ENCODE data around the gene RAD50.
"Not testable (repeated sequence)": the region's sequence is repeated elsewhere in the genome, so short reads cannot be mapped to it uniquely, and the experiment has no call there.

The RAD50 gene

DNA sequence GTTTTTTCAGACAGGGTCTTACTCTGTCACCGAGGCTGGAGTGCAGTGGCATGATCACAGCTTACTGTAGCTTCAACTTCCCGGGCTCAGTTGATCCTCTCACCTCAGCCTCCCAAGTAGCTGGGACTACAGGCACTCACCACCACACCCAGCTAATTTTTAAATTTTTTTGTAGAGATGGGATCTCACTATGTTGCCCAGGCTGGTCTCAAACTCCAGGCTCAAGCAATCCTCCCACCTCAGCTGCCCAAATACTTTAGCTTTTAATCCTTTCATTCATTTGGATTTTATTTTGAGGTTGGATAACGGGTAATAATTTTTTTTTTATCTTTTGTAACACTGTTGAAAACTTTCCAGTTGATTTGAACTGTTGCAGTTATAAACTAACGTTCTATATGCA, 76.8 kb downstream of the RAD50 start:
- not testable (repeated sequence) for DNase-seq (ENCODE audit: low read depth, low spot score)

DNA sequence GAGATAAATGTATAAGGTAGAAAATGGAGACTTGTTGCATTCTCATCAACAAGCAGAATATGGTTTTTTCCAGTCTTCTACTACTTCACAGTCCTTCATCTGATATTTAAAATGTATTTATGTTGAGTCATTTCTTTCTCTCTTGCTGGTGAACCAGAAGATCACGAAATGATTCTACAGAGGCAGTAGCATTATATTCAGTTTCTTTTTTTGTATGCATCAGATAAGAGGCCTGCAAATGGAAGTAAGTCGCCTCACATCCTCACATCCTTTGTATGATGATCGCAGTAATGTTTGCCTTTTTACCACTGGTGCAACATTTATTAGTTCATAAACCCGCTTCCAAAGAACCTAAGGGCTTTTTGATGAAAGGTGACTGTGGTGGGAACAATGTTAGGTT, 79.1 kb downstream of the RAD50 start:
- DNase-seq (ENCODE audit: low read depth, low spot score), result no peak

DNA sequence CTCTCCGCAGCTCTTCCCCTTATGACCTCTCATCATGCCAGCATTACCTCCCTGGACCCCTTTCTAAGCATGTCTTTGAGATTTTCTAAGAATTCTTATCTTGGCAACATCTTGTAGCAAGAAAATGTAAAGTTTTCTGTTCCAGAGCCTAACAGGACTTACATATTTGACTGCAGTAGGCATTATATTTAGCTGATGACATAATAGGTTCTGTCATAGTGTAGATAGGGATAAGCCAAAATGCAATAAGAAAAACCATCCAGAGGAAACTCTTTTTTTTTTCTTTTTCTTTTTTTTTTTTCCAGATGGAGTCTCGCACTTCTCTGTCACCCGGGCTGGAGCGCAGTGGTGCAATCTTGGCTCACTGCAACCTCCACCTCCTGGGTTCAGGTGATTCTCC, 80.5 kb downstream of the RAD50 start:
- DNase-seq (ENCODE audit: low read depth, low spot score), result no peak

DNA sequence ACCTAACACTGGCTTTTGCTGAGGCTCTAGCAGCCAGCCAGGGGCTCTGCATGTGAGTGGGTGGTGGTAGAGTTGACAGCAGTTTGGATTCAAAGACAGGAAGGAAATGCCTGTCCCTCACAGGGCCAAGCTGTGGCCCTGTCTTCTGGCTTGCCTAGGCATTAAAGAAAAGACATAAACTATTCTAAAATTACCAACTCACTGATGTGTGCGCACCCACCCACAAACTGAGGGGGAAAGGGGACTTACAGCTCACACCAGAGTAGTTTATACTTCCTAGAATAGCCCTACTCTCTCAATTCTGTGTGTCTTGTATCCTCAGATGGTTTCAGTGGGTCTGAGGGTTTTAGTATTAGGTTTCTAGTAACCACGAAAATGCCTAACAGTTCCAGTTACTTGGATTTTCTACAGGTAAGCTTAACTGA, 82.9 kb downstream of the RAD50 start:
- no peak for DNase-seq (ENCODE audit: low read depth, low spot score)

DNA sequence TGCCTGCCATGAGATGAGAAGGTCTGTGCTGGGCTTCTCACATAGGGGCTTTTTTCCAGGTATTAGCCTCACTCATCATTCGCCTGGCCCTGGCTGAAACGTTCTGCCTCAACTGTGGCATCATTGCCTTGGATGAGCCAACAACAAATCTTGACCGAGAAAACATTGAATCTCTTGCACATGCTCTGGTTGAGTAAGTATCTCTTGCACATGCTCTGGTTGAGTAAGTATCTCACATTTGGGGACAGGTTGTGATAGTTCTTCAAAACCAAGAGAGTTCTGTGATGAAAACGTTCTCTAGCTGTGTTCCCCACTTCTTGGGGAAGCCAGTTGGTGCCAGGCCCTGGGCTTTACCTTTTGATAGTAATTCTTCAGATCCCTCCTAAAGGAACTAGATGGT, 83.8 kb downstream of the RAD50 start:
- no peak for DNase-seq (ENCODE audit: low read depth, low spot score)

DNA sequence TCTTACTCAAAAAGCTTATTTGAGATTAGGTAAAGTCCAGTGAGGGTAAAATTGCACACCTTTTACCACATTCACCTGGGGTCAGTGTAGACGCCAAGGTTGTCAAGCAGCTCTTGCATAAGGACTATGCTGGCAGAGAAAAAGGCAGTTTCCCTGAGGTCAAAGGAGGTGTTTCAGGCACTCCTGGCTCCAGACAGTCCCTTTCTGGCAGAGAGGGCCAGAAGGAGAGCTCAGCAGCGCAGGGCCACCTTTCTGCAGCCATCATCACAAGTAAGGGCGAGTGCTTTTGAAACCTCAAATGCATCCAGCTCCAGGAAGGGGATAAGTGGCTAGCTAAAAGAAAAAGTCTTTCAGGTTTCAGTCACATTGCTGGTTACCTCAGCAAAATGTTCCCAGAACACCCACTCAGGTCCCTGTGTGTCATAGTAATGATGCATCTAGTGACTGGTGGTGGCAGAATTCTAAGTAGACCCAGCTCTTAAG, 84.5 kb downstream of the RAD50 start:
- DNase-seq (ENCODE audit: low read depth, low spot score), result no peak

DNA sequence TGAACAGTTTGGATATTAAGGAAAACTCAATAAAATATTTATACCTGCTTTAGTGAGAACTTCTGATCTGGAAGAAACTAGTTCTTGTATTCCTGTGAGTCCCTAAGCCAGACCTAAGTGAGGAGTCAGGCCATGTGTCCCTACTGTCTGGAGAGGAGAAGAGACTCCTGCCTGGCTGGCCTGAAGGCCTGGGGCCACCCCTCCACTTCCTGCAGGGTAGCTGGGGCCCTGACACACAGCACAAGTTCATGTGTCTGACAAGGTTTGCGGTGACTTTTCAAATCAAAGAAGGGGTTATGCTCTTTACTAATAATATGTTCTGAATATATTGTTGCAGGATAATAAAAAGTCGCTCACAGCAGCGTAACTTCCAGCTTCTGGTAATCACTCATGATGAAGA, 85.1 kb downstream of the RAD50 start:
- DNase-seq (ENCODE audit: low read depth, low spot score), result no peak

DNA sequence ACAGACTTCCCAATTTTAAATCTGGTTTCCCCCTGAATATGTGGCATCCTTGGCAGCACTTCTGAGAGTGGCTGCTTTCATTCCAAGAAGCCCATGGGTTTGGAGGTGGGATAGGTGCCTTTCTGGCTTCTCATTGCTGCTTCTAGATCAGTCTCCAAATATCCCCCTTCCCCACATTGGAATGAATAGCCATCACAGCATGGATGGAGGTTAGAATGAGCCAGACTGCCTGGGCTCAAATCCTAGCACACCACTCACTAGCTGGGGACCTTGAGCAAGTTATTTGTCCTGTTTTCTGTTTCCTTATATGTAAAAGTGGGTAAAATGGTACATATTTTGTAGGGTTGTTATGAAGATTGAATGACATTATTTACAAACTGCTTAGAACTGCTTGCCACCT, 87.4 kb downstream of the RAD50 start:
- DNase-seq (ENCODE audit: low read depth, low spot score), result no peak

DNA sequence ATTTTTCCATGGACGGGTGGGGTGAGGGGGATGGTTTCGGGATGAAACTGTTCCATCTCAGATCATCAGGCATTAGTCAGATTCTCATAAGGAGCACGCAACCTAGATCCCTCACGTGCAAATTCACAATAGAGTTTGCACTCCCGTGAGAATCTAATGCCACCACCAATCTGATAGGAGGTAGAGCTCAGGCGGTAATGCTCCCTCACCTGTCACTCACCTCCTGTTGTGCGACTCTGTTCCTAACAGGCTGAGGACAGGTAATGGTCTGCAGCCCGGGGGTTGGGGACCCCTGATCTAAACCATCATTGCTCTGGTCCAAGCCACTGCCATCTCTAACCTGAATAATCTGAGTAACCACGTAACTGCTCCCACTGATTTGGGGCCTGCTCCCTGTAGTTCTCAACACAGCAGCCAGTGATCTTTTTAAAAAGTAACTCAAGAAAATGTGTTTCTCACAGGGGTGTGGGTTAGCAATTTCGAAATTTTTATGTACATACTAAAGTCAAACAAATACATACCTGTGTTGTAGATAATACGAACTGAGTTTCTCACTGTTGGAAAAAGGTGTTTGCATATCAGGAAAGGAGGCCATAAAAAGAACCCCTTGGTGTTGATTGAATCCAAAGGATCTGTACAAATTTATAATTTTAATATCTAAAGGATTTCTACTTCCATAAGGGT, 89.9 kb downstream of the RAD50 start:
- DNase-seq (ENCODE audit: low read depth, low spot score), result no peak

DNA sequence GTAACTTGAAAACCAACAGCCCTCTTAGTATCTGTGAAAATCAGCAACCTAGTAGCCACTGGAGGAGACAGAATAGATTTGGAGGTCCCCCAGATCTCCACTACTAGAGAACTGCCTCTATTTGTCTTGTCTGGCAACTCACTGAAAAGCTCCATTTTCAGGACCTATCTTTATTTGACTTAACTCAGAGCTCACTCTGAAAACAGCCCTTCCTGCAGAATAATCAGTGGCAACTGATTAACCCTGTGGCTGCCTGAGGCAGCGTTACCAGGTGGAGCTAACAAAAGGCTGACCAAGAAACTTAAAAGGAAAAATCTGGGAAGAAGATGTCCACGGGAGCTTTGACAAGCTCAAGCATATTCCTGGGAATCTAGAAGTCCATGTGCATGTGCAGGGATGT, 90.7 kb downstream of the RAD50 start:
- no peak for DNase-seq (ENCODE audit: low read depth, low spot score)

DNA sequence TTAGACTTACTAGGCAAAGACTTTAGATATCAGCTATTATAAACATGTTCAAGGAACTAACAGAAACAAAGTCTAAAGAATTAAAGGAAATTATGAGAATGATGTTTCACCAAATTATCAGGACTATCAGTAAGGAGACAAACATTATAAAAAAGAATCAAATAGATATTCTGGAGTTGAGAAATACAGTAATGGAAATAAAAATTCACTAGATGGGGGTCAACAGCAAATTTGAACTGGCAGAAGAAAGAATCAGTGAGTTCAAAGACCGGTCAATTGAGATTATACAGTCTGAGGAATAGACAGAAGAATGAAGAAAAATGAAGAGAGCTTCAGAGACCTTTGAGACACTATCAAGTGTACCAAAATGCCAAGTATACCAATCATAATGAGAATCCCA, 91.6 kb downstream of the RAD50 start:
- no peak for DNase-seq (ENCODE audit: low read depth, low spot score)

DNA sequence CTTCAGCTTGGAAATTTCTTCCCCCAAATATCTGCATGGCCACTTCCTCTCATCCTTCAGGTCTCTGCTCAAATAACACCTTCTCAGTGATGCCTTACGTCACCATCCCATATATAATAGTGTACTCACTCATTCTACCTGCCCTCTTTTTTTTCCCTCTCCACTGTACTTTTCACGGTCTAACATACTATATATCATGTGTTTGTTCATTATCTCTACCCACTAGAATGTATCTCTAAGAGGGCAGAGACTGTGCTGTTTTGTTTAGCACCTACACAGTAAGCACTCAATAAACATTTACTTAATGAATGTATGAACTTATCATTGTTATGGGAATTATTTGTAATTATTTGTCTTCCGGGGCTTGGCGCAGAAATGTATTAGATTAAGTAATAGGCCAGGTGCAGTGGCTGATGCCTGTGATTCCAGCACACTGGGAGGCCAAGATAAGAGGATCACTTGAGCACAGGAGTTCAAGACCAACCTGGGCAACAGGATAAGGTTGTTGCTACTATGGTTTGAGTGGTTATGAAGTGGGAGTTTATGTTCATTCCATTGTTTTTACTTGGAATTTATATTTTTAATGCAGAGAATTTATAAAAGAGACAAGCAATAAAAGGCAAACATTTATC, 95.2 kb downstream of the RAD50 start:
- DNase-seq (ENCODE audit: low read depth, low spot score), result no peak

DNA sequence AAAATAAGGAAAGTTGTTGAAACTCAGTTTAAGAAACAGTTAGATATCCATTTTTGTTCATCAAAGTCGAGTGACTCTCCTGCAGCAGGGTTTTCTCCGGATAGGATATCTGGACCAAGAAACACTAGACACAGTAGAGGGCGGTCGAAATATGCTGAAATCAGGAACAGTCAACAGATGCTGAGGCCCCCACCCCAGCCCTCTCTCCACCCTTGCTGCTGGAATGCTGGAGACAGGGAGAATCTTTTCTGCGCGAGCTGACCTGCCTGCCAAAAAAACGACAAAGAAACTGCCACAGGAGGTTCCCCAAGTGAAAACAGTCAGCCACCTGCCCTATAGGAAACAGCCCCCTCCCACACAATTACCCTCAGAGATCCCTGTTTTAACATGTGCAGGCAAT, 96.9 kb downstream of the RAD50 start:
- DNase-seq (ENCODE audit: low read depth, low spot score), result no peak

DNA sequence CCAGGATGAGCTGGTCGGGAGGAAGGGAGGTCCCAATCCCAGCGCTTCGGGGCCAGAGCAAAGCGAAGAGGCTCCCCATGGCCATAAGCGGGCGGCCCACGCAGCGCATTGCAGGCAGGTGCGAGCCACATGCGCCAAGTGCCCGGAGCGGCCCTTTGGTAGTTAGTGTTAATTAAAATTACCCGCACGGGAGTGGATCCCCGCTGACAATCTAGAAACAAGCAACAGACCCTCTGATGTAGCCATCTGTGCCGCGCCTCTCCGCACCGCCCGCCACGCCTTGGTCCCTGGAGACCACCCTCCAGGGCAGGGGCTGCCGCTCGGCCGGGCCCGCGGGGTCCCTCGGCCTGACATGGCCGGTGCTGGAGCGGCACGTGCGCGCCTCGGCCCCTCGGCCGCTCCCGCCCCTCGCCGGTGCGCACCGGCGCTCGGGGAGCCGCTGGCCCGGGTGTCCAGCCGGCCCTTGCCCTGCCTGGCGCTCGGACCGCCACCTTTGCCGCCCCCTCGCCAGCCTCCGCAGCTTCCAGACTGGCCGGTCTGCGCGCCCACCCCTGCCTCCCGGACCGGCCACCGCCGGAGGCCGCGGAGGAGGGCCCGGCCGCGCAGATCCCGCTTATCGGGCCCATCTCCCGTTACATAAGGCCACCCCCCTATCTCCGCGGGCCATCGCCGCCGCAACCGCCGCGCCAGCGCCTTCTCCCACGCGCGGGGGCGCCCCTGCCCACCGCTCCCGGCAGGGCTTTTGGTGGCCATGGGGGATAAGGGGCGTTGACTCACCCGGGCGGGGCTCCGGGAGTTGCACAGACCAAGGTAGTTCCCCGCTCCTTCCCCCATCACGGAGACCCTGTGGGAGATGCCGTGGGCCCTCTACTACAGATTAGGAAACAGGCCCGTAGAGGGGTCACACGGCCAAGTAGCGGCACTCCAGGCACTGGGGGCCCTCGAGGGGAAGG, 99.3 kb downstream of the RAD50 start:
- DNase-seq (ENCODE audit: low read depth, low spot score), result no peak

DNA sequence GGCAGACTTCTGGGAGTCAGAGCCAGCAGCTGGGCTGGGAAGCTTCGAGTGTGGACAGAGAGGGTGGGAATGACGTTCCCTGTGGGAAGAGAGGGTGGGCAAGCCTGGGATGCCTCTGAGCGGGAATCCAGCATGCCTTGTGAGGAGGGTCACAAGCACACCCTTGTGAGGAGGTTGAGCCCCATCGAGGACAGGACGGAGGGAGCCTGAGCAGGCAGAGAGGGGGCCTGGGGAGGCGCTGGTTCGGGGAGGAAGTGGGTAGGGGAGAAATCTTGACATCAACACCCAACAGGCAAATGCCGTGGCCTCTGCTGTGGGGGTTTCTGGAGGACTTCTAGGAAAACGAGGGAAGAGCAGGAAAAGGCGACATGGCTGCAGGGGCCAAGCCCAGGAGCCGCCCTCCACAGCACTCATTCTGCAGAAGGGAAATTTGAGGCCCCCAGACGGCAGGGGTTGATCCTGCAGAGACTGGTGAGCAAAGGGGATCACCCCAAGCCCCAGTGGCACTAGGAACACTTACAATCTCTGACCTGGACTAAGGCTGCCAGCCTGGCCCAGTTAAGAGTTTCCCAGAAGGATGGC, 100.1 kb downstream of the RAD50 start:
- DNase-seq (ENCODE audit: low read depth, low spot score), result no peak

DNA sequence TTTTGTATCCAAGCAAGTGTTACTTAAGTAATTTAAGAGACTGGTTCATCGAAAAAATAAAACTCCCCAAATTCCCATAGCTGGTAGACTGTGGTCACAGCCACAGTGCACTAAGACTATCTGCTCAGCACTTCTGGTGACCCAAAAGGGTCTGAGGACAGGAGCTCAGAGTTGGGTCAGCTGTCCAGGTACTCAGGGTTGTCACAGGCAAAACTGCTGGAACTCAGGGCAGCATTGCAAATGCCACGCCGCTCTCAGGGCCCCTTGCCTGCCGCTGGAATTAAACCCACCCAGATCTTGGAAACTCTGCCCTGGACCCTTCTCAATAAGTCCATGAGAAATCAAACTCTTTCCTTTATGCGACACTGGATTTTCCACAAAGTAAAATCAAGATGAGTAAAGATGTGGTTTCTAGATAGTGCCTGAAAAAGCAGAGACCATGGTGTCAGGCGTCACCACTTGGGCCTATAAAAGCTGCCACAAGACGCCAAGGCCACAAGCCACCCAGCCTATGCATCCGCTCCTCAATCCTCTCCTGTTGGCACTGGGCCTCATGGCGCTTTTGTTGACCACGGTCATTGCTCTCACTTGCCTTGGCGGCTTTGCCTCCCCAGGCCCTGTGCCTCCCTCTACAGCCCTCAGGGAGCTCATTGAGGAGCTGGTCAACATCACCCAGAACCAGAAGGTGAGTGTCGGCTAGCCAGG, 101.1 kb downstream of the RAD50 start, which contains the start of gene IL13:
IL13 (plus strand) TSS at position 498 of the 705 bp plus-strand sequence; CDS start at position 512, 14 bp downstream.
- DNase-seq (ENCODE audit: low read depth, low spot score), result no peak

DNA sequence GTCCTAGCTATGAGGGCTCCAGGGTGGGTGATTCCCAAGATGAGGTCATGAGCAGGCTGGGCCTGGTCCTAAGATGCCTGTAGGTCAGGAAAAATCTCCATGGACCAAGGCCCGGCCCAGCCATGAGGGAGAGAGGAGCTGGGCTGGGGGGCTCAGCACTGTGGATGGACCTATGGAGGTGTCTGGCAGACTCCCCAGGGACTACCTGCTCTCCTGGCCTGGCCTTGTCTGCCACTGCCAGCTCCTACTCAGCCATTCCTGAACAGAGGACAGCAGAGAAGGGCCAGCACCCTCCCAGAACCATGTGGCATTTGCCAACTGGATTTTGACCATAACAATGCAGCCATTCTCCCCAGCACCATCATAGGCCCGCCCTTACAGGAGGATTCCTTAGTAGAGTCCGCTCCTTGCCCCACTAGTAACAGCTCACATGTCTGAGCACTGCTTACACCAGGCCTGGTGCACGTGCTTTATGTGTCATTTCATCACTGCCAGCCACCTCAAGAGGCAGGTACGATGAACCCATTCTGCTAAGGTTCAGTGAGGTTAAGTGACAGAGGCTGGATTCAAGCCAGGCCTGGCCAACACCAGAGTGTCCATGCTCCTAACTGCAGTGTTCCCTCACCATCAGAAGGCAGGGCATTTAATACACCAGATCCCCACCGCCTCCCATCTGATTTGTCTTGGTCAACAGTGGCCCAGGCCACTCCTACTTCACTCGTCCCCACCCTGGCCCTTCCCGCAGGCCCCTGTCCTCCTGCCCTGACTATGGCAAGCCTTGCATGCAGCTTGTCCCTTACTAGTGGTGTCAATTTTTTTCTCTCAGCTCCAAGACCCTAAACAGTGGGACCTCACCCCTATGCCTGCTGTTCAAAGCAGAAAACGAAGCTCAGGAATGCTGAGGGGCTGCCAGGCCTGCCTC, 101.9 kb downstream of the RAD50 start:
- DNase-seq (ENCODE audit: low read depth, low spot score), result no peak

DNA sequence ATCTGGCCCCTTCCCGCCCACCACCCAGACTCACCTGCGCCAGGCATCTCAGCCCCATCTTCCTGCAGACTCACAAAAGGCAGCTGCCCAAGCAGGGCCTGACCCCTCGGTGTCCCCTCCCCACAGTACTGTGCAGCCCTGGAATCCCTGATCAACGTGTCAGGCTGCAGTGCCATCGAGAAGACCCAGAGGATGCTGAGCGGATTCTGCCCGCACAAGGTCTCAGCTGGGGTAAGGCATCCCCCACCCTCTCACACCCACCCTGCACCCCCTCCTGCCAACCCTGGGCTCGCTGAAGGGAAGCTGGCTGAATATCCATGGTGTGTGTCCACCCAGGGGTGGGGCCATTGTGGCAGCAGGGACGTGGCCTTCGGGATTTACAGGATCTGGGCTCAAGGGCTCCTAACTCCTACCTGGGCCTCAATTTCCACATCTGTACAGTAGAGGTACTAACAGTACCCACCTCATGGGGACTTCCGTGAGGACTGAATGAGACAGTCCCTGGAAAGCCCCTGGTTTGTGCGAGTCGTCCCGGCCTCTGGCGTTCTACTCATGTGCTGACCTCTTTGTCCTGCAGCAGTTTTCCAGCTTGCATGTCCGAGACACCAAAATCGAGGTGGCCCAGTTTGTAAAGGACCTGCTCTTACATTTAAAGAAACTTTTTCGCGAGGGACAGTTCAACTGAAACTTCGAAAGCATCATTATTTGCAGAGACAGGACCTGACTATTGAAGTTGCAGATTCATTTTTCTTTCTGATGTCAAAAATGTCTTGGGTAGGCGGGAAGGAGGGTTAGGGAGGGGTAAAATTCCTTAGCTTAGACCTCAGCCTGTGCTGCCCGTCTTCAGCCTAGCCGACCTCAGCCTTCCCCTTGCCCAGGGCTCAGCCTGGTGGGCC, 103.1 kb downstream of the RAD50 start:
- no peak for DNase-seq (ENCODE audit: low read depth, low spot score)
